ENCODE data around the gene ERVV-1. TPM values are rescaled to one million over a fixed set of nuclear protein-coding genes. Genes with fewer than 3 reads are reported as not detected.
A peak's percentile ranks its signal among the peaks of the same experiment; 100 is the strongest.

ERVV-1 gene
- polyA plus RNA-seq, 1 experiment, result not detected

- CTCF ChIA-PET, result interaction anchor here (0.6 to 1.3 kb wide), 13 partner anchors 8 to 1098 kb away, joined by 3 to 17 read pairs (median 3); no protein-coding TSS in a partner anchor
- POLR2A ChIA-PET, result interaction anchor here (0.6 to 0.7 kb wide), 2 partner anchors 133 to 1311 kb away, joined by 3 to 10 read pairs; no protein-coding TSS in a partner anchor
These were observed 20.2 kb upstream of the ERVV-1 start for GRCh38 chr19:52993342-52994178.

GRCh38 chr19:52995711-52996110, 18.0 kb upstream of the ERVV-1 start:
- ChIA-PET CTCF (no interaction called here), POLR2A (no interaction called here)
- Histone ChIP-seq H3K9me3 (ENCODE audit: control insufficient read depth, insufficient read depth, low read length) (peaks cover 41% of the 10 kb centered on the region), H3K27ac (ENCODE audit: low read depth, low read length) (no peak overlapping the region), H3K4me3 (ENCODE audit: low read depth, low read length) (no peak overlapping the region), H3K27me3 (ENCODE audit: control insufficient read depth, insufficient read depth, low read length) (no peaks in the 10 kb centered on the region)
- DNase-seq (ENCODE audit: low read depth, low spot score), result no peak
- no peak for TF ChIP-seq CTCF (IDR thresholded peaks at IDR 0.05; ENCODE audit: low read depth, low read length)

More at GRCh38 chr19:52993342-52994178, 20.2 kb upstream of the ERVV-1 start:
- TF ChIP-seq CTCF (IDR thresholded peaks at IDR 0.05; ENCODE audit: low read depth, low read length), result peak; percentile 53
- Histone ChIP-seq H3K27ac (ENCODE audit: low read depth, low read length) (peak overlapping the region; percentile 73), H3K4me3 (ENCODE audit: low read depth, low read length) (peak overlapping the region; percentile 65), H3K27me3 (ENCODE audit: control insufficient read depth, insufficient read depth, low read length) (no peaks in the 10 kb centered on the region), H3K9me3 (ENCODE audit: control insufficient read depth, insufficient read depth, low read length) (peaks cover 36% of the 10 kb centered on the region)
- peak; percentile 55 for DNase-seq (ENCODE audit: low read depth, low spot score)

DNA sequence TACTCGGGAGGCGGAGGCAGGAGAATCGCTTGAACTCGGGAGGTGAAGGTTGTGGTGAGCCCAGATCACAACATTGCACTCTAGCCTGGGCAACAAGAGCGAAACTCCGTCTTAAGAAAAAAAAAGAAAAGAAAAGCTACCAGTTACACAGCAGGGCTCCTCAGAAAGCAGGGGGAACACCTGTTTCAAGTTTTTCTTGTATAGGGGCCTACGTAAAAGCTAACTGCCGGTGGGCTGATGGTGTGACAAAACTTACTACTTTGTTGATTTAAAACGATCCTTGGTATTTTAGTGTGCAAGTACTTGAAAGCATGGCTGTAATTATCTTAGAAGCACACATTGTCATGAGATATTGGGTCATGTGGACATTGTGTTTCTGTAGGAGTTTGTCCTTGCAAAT, 15.7 kb upstream of the ERVV-1 start:
- H3K9me3 ChIP-seq (ENCODE audit: control insufficient read depth, insufficient read depth, low read length), result peaks cover 54% of the 10 kb centered on the region
- POLR2A ChIA-PET, result no interaction called here
- H3K4me3 ChIP-seq (ENCODE audit: low read depth, low read length), result no peak overlapping the region
- CTCF ChIA-PET, result interaction anchor here (0.6 kb wide), 1 partner anchor 427 kb away, joined by 4 read pairs; no protein-coding TSS in a partner anchor
- H3K27ac ChIP-seq (ENCODE audit: low read depth, low read length), result no peak overlapping the region
- TF ChIP-seq CTCF (IDR thresholded peaks at IDR 0.05; ENCODE audit: low read depth, low read length), result no peak
- no peak for DNase-seq (ENCODE audit: low read depth, low spot score)
- H3K27me3 ChIP-seq (ENCODE audit: control insufficient read depth, insufficient read depth, low read length), result no peaks in the 10 kb centered on the region

DNA sequence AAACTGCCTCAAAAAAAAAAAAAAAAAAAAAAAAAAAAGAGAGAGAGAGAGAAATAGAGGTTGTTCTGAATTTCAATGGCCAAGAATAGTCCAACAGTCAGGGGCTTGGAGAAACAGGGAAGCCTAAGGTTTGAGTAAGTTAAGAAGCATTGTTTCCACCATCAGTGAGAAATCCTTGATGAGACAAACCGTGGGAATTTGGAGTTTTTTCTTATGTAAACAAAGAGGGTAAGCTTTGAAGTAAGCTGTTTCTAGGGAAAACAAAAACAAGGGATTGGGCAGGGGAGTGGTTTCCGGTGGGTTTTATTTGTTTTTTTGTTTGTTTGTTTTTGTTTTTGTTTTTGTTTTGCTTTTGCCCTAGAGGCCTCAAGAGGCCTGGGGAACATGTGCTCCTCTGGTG, 11.2 kb upstream of the ERVV-1 start:
- H3K27ac ChIP-seq (ENCODE audit: low read depth, low read length), result no peak overlapping the region
- no peaks in the 10 kb centered on the region for H3K27me3 ChIP-seq (ENCODE audit: control insufficient read depth, insufficient read depth, low read length)
- H3K9me3 ChIP-seq (ENCODE audit: control insufficient read depth, insufficient read depth, low read length), result peaks cover 59% of the 10 kb centered on the region
- H3K4me3 ChIP-seq (ENCODE audit: low read depth, low read length), result no peak overlapping the region
- TF ChIP-seq CTCF (IDR thresholded peaks at IDR 0.05; ENCODE audit: low read depth, low read length), result no peak
- no peak for DNase-seq (ENCODE audit: low read depth, low spot score)
- ChIA-PET CTCF (no interaction called here), POLR2A (no interaction called here)

DNA sequence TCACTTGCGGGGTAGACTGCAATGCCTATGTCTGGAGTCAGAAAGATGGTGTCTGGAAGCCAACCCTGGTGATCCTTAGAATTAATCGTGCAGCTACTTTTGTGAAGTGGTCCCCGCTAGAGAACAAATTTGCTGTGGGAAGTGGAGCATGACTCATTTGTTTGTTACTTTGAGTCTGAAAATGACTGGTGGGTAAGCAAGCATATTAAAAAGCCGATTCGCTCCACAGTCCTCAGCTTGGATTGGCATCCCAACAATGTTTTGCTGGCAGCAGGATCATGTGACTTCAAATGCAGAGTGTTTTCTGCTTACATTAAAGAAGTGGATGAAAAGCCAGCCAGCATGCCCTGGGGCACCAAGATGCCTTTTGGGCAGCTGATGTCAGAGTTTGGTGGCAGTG, 9.5 kb upstream of the ERVV-1 start:
- CTCF ChIA-PET, result no interaction called here
- H3K4me3 ChIP-seq (ENCODE audit: low read depth, low read length), result no peak overlapping the region
- no peak for DNase-seq (ENCODE audit: low read depth, low spot score)
- POLR2A ChIA-PET, result no interaction called here
- H3K27ac ChIP-seq (ENCODE audit: low read depth, low read length), result no peak overlapping the region
- no peaks in the 10 kb centered on the region for H3K27me3 ChIP-seq (ENCODE audit: control insufficient read depth, insufficient read depth, low read length)
- H3K9me3 ChIP-seq (ENCODE audit: control insufficient read depth, insufficient read depth, low read length), result peaks cover 61% of the 10 kb centered on the region
- TF ChIP-seq CTCF (IDR thresholded peaks at IDR 0.05; ENCODE audit: low read depth, low read length), result no peak

Measured in AG04450 (cell line).